HepG2 (cell line): Measurements from ENCODE around the gene DNASE1L2. TPM values are rescaled to one million over a fixed set of nuclear protein-coding genes. Genes with fewer than 3 reads are reported as not detected.
A peak's percentile ranks its signal among the peaks of the same experiment; 100 is the strongest.

Experiments used
- HIC2 ChIP-seq: sonication (generic); formaldehyde crosslinking; IDR thresholded peaks from 2 replicates; pipeline ENCODE4 v1.9.0; 2022; ENCODE audit warnings: low read depth, missing genetic modification reagents
- NONO ChIP-seq, 2 experiments: fragments of 450-650 bp in 1 of 2; sonication (generic) in 1 of 2; formaldehyde crosslinking in 1 of 2; IDR thresholded peaks in 1 of 2; conservative IDR thresholded peaks in 1 of 2; 2 replicates each; pipeline versions ENCODE4 v1.6.1 to v1.8.0; 2017 to 2022; ENCODE audit warnings: mild to moderate bottlenecking in 1 of 2, missing genetic modification reagents in 1 of 2, moderate library complexity in 1 of 2
- POLR2G ChIP-seq: fragments of 200-400 bp; formaldehyde crosslinking; IDR thresholded peaks from 2 replicates; pipeline ENCODE4 v1.6.1; 2018; ENCODE audit warnings: mild to moderate bottlenecking, low read depth, low read length, moderate library complexity
- SNAPC4 ChIP-seq: sonication (generic); formaldehyde crosslinking; IDR thresholded peaks from 2 replicates; pipeline ENCODE4 v1.4.0; 2020; ENCODE audit warnings: mild to moderate bottlenecking, missing genetic modification reagents
- SRSF9 ChIP-seq: fragments of 200-400 bp; formaldehyde crosslinking; IDR thresholded peaks from 2 replicates; pipeline ENCODE4 v1.6.1; 2018; ENCODE audit warnings: borderline replicate concordance, mild to moderate bottlenecking, low read depth, low read length; ENCODE audit not compliant: insufficient read depth, poor library complexity, severe bottlenecking
- UBTF ChIP-seq: sonication (generic); formaldehyde crosslinking; IDR thresholded peaks from 2 replicates; pipeline ENCODE4 v1.4.0; 2020; ENCODE audit warnings: mild to moderate bottlenecking, missing genetic modification reagents
- ZNF318 ChIP-seq: sonication (generic); formaldehyde crosslinking; IDR thresholded peaks from 2 replicates; pipeline ENCODE4 v1.4.0; 2020; ENCODE audit warnings: mild to moderate bottlenecking, missing genetic modification reagents
- ZNF670 ChIP-seq: sonication (generic); formaldehyde crosslinking; IDR thresholded peaks from 2 replicates; pipeline ENCODE4 v1.8.0; 2022; ENCODE audit warnings: mild to moderate bottlenecking, missing genetic modification reagents, borderline replicate concordance
- polyA plus RNA-seq, 8 experiments: library from polyadenylated mRNA; depleted of rRNA in 3 of 8; stranded (reverse) in 7 of 8; unstranded in 1 of 8; fragments of >200 nt; fragmentation: Illumina TruSeq in 4 of 8; extraction: Trizol in 4 of 8; gene quantifications; 2 replicates each; pipeline versions ENCODE4 v1.2.1 to v1.2.3, GENCODE V29; 2011 to 2016; ENCODE audit warnings: low read depth in 4 of 8, missing spikeins in 1 of 8, mixed read lengths in 1 of 8; ENCODE audit not compliant: insufficient read depth in 1 of 8
- total RNA-seq, 5 experiments: library from RNA; depleted of rRNA; stranded (reverse); fragments of >200 nt; fragmentation: Illumina TruSeq; extraction: Trizol; gene quantifications; 2 replicates each; pipeline ENCODE4 v1.2.3, GENCODE V29; 2016; ENCODE audit warnings: low read depth in 1 of 5

Gene DNASE1L2
- total and polyA plus RNA-seq, 2 of the 13 experiments (the other 11 are each of a cell fraction or from before 2014, with no cell fraction given) = 0.44 to 0.50 TPM

- TF ChIP-seq ZNF318 (CRISPR knock-in tag) (no peak), NONO (IDR thresholded peaks at IDR 0.05) (no peak), NONO (CRISPR knock-in tag; conservative IDR thresholded peaks at IDR 0.05) (no peak), SNAPC4 (CRISPR knock-in tag) (no peak), POLR2G (peak; percentile 68), UBTF (CRISPR knock-in tag) (peak; percentile 15; the same call in 1 of the 2 replicates), HIC2 (CRISPR knock-in tag) (no peak), ZNF670 (CRISPR knock-in tag) (no peak), SRSF9 (no peak)
Measured at GRCh38 chr16:2238838-2239675, 2.8 kb downstream of the DNASE1L2 start (continued).
